Smooth muscle cell (in vitro differentiated cells): Measurements from ENCODE around the gene FRMD8. TPM values are rescaled to one million over a fixed set of nuclear protein-coding genes. Genes with fewer than 3 reads are reported as not detected.
A peak's percentile ranks its signal among the peaks of the same experiment; 100 is the strongest.

ENCODE experiments used
- DNase-seq: peaks from one replicate; lab custom pipeline; 2025; ENCODE audit not compliant: unreplicated experiment; lab: John Stamatoyannopoulos, UW
- H2AFZ ChIP-seq: fragments of 200-600 bp; sonication (generic); 2 replicates; pipeline ENCODE4 v1.6.0; 2016; ENCODE audit warnings: antibody characterized with exemption, low read depth, mild to moderate bottlenecking
- H3F3A ChIP-seq: fragments of 200-600 bp; sonication (generic); 2 replicates; pipeline ENCODE4 v1.6.0; 2017; ENCODE audit warnings: antibody characterized with exemption, low read depth
- H3K27ac ChIP-seq: fragments of 200-600 bp; sonication (generic); 2 replicates; pipeline ENCODE4 v1.5.1; 2016; ENCODE audit warnings: low read depth, mild to moderate bottlenecking
- H3K27me3 ChIP-seq: fragments of 200-600 bp; sonication (generic); 2 replicates; pipeline ENCODE4 v1.6.1; 2016; ENCODE audit warnings: low read depth, mild to moderate bottlenecking
- H3K36me3 ChIP-seq: fragments of 200-600 bp; sonication (generic); 2 replicates; pipeline ENCODE4 v1.5.1; 2016; ENCODE audit warnings: low read depth
- H3K4me1 ChIP-seq: fragments of 200-600 bp; sonication (generic); 2 replicates; pipeline ENCODE4 v1.5.1; 2016; ENCODE audit warnings: low read depth
- H3K4me2 ChIP-seq: fragments of 200-600 bp; sonication (generic); 2 replicates; pipeline ENCODE4 v1.6.0; 2016; ENCODE audit warnings: mild to moderate bottlenecking
- H3K4me3 ChIP-seq: fragments of 200-600 bp; sonication (generic); 2 replicates; pipeline ENCODE4 v1.5.1; 2016; ENCODE audit warnings: mild to moderate bottlenecking
- H3K79me2 ChIP-seq: fragments of 200-600 bp; sonication (generic); 2 replicates; pipeline ENCODE4 v1.6.0; 2016; ENCODE audit warnings: low read depth, mild to moderate bottlenecking
- H3K9ac ChIP-seq: fragments of 200-600 bp; sonication (generic); 2 replicates; pipeline ENCODE4 v1.6.0; 2016; ENCODE audit warnings: low read depth
- H3K9me3 ChIP-seq: fragments of 200-600 bp; sonication (generic); replicated peaks from 2 replicates; pipeline ENCODE4 v1.5.1; 2016; ENCODE audit warnings: low read depth
- H4K20me1 ChIP-seq: fragments of 200-600 bp; sonication (generic); 2 replicates; pipeline ENCODE4 v1.6.0; 2016; ENCODE audit warnings: low read depth
- CTCF ChIP-seq: fragments of 200-600 bp; sonication (generic); IDR thresholded peaks from 2 replicates; pipeline ENCODE4 v1.5.1; 2017; ENCODE audit warnings: borderline replicate concordance, mild to moderate bottlenecking, antibody characterized with exemption; ENCODE audit not compliant: insufficient read depth, poor library complexity, severe bottlenecking
- WGBS: methylation state at CpG from one replicate; pipeline ENCODE4 v1.1.7; 2016; ENCODE audit warnings: low lambda C conversion rate; 5-methylcytosine and 5-hydroxymethylcytosine counted together
- polyA plus RNA-seq: library from polyadenylated mRNA; unstranded; fragments of >200 nt; fragmentation: Nextera tagmentation; extraction: Ambion mirVana; gene quantifications from 2 replicates; pipeline ENCODE4 v1.2.1, GENCODE V29; 2016
- total RNA-seq: library from RNA; depleted of rRNA; stranded (reverse); fragments of >200 nt; gene quantifications from 2 replicates; pipeline ENCODE4 v1.2.3, GENCODE V29; 2014

The FRMD8 gene
- total and polyA plus RNA-seq, 2 experiments from 2014 or later, result 16.7 to 37.8 TPM

GRCh38 chr11:65341856-65342255 is 44.6 kb upstream of the FRMD8 start:
- TF ChIP-seq CTCF, result no peak
- Histone ChIP-seq H3K4me1 (no peaks in the 10 kb centered on the region), H3K4me2 (no peak overlapping the region), H3K27me3 (no peaks in the 10 kb centered on the region), H3F3A (no peaks in the 10 kb centered on the region), H3K4me3 (no peak overlapping the region), H2AFZ (no peak overlapping the region), H3K9me3 (no peaks in the 10 kb centered on the region), H3K9ac (no peak overlapping the region), H4K20me1 (peaks cover 73% of the 10 kb centered on the region), H3K36me3 (peaks cover 6% of the 10 kb centered on the region), H3K27ac (no peak overlapping the region), H3K79me2 (peaks cover 36% of the 10 kb centered on the region)
- WGBS, result 83% methylated on average over 3 of the region's 3 CpGs
- DNase-seq, result no peak

GRCh38 chr11:65351511-65351910 is 34.9 kb upstream of the FRMD8 start:
- H3K27ac ChIP-seq, result no peak overlapping the region
- H3F3A ChIP-seq, result peaks cover 26% of the 10 kb centered on the region
- no peak for DNase-seq
- H3K79me2 ChIP-seq, result no peaks in the 10 kb centered on the region
- no peak overlapping the region for H3K4me2 ChIP-seq
- H3K9me3 ChIP-seq, result no peaks in the 10 kb centered on the region
- H4K20me1 ChIP-seq, result peaks cover 45% of the 10 kb centered on the region
- no peak overlapping the region for H2AFZ ChIP-seq
- no peak overlapping the region for H3K4me3 ChIP-seq
- H3K27me3 ChIP-seq, result peaks cover 18% of the 10 kb centered on the region
- H3K9ac ChIP-seq, result no peak overlapping the region
- WGBS, result 95% methylated on average over 2 of the region's 2 CpGs
- H3K4me1 ChIP-seq, result no peaks in the 10 kb centered on the region
- no peak for TF ChIP-seq CTCF
- H3K36me3 ChIP-seq, result peaks cover 16% of the 10 kb centered on the region

- H3K27me3 ChIP-seq, result peaks cover 30% of the 10 kb centered on the region
- H3K9me3 ChIP-seq, result no peaks in the 10 kb centered on the region
- no peaks in the 10 kb centered on the region for H3K4me1 ChIP-seq
- H3K9ac ChIP-seq, result no peak overlapping the region
- H3K4me2 ChIP-seq, result no peak overlapping the region
- no peak overlapping the region for H3K27ac ChIP-seq
- H4K20me1 ChIP-seq, result peaks cover 45% of the 10 kb centered on the region
- no peaks in the 10 kb centered on the region for H3K79me2 ChIP-seq
- DNase-seq, result no peak
- H2AFZ ChIP-seq, result no peak overlapping the region
- peaks cover 14% of the 10 kb centered on the region for H3K36me3 ChIP-seq
- H3F3A ChIP-seq, result peaks cover 26% of the 10 kb centered on the region
- TF ChIP-seq CTCF, result peak; percentile 35
- 94% methylated on average over 3 of the region's 3 CpGs for WGBS
- H3K4me3 ChIP-seq, result no peak overlapping the region
These were observed 33.7 kb upstream of the FRMD8 start for GRCh38 chr11:65352783-65353182.

GRCh38 chr11:65353376-65353775 is 33.1 kb upstream of the FRMD8 start:
- 89% methylated on average over 7 of the region's 7 CpGs for WGBS

More at GRCh38 chr11:65353376-65353775, 33.1 kb upstream of the FRMD8 start:
- peaks cover 34% of the 10 kb centered on the region for H3K27me3 ChIP-seq
- no peak overlapping the region for H3K9ac ChIP-seq
- H3K79me2 ChIP-seq, result no peaks in the 10 kb centered on the region
- no peak for DNase-seq
- peak overlapping the region; percentile 23 for H3K27ac ChIP-seq
- no peak overlapping the region for H2AFZ ChIP-seq
- H4K20me1 ChIP-seq, result peaks cover 41% of the 10 kb centered on the region
- no peak for TF ChIP-seq CTCF
- H3K4me3 ChIP-seq, result no peak overlapping the region
- no peaks in the 10 kb centered on the region for H3K9me3 ChIP-seq
- peaks cover 26% of the 10 kb centered on the region for H3F3A ChIP-seq
- H3K36me3 ChIP-seq, result peaks cover 14% of the 10 kb centered on the region
- no peaks in the 10 kb centered on the region for H3K4me1 ChIP-seq
- H3K4me2 ChIP-seq, result peak overlapping the region; percentile 85
